Natural killer cell (primary cell): ENCODE data around the gene CAVIN2. TPM values are rescaled to one million over a fixed set of nuclear protein-coding genes. Genes with fewer than 3 reads are reported as not detected.

ENCODE experiments used
- ATAC-seq, 3 donors: fragments of 150-1000 bp in 2 of 3; fragments of 200-7000 bp in 1 of 3; cut with Tn5 transposase; 1 replicate in 1 of 3; 2 replicates in 2 of 3; pipeline ENCODE4 v1.10.0; 2021; ENCODE audit warnings: mild to moderate bottlenecking in 2 of 3, moderate library complexity in 2 of 3
- DNase-seq, 2 donors: peaks; one replicate each; pipeline versions ENCODE4 v3.0.0 to v3.0.0-alpha.2; 2013 to 2021; ENCODE audit warnings: mixed read lengths in 1 of 2
- H3K27ac ChIP-seq: one replicate; pipeline ENCODE4 v1.5.1; 2013; ENCODE audit warnings: mild to moderate bottlenecking, low read length
- H3K27me3 ChIP-seq: one replicate; pipeline ENCODE4 v1.6.1; 2013; ENCODE audit warnings: low read length; ENCODE audit not compliant: control insufficient read depth, insufficient read depth
- H3K36me3 ChIP-seq: one replicate; pipeline ENCODE4 v1.6.1; 2013; ENCODE audit warnings: low read length; ENCODE audit not compliant: control insufficient read depth, insufficient read depth
- H3K4me1 ChIP-seq: one replicate; pipeline ENCODE4 v1.6.1; 2013; ENCODE audit warnings: low read length; ENCODE audit not compliant: control insufficient read depth, insufficient read depth
- H3K4me3 ChIP-seq: one replicate; pipeline ENCODE4 v1.5.1; 2013; ENCODE audit warnings: low read length
- H3K9me3 ChIP-seq: one replicate; pipeline ENCODE4 v1.6.1; 2013; ENCODE audit warnings: low read length; ENCODE audit not compliant: control insufficient read depth, insufficient read depth
- H3K27ac Mint-ChIP-seq, 2 donors: one replicate each; pipeline ENCODE4 v1.8.0; 2022; ENCODE audit warnings: mild to moderate bottlenecking in 2 of 2, mixed read lengths in 2 of 2, moderate library complexity in 1 of 2
- H3K27me3 Mint-ChIP-seq, 2 donors: one replicate each; pipeline ENCODE4 v1.8.0; 2022; ENCODE audit warnings: low read depth in 2 of 2, mixed read lengths in 2 of 2
- H3K36me3 Mint-ChIP-seq: one replicate; pipeline ENCODE4 v1.8.0; 2022; ENCODE audit warnings: mixed read lengths
- H3K4me1 Mint-ChIP-seq, 2 donors: one replicate each; pipeline ENCODE4 v1.8.0; 2022; ENCODE audit warnings: mixed read lengths in 2 of 2
- H3K4me3 Mint-ChIP-seq: one replicate; pipeline ENCODE4 v1.8.0; 2022; ENCODE audit warnings: mild to moderate bottlenecking, moderate library complexity, mixed read lengths
- H3K9me3 Mint-ChIP-seq, 2 donors: one replicate each; pipeline ENCODE4 v1.8.0; 2022; ENCODE audit warnings: mixed read lengths in 2 of 2
- CTCF ChIP-seq: fragments of 200-600 bp; IDR thresholded peaks from one replicate; pipeline ENCODE4 v1.8.0; 2022; ENCODE audit warnings: antibody characterized with exemption
- WGBS: methylation state at CpG from one replicate; pipeline ENCODE4 v1.1.7; 2013; ENCODE audit warnings: missing lambda C conversion rate; ENCODE audit not compliant: insufficient coverage; 5-methylcytosine and 5-hydroxymethylcytosine counted together
- intact Hi-C: fragments of 100-400 bp; cut with micrococcal nuclease; formaldehyde crosslinking; loops from one replicate; pipeline ENCODE4 v1.14.2; 2022
- total RNA-seq, 4 donors: library from RNA; stranded (reverse); fragments of 120-200 nt in 1 of 4; gene quantifications; one replicate each; pipeline versions ENCODE4 v1.2.3 to v1.2.4, GENCODE V29; 2013 to 2022

The CAVIN2 gene
- total RNA-seq, 3 donors from 2014 or later (not counting 1 experiment from before 2014, with no cell fraction given), result 1.9 to 23.7 (median 9.9) TPM

- Mint-ChIP-seq H3K4me3 (no peak overlapping the region), H3K27me3 (peaks cover 0 to 3% of the 10 kb centered on the region in 2 donors), H3K27ac (no peak overlapping the region), H3K4me1 (peaks cover 4 to 5% of the 10 kb centered on the region in 2 donors), H3K36me3 (no peaks in the 10 kb centered on the region), H3K9me3 (no peaks in the 10 kb centered on the region)
- TF ChIP-seq CTCF, result no peak
- no peak for ATAC-seq
- H3K27ac ChIP-seq, result no peak overlapping the region
- no peaks in the 10 kb centered on the region for H3K36me3 ChIP-seq
- H3K27me3 ChIP-seq, result peaks cover 4% of the 10 kb centered on the region
- H3K9me3 ChIP-seq, result no peaks in the 10 kb centered on the region
- 4% methylated on average over 3 of the region's 4 CpGs for WGBS
- intact Hi-C loops, result no loop called here
- H3K4me1 ChIP-seq, result no peaks in the 10 kb centered on the region
- no peak overlapping the region for H3K4me3 ChIP-seq
- no peak for DNase-seq
Measured at GRCh38 chr2:191853843-191854242, 7.0 kb upstream of the CAVIN2 start.

GRCh38 chr2:191851158-191851557, 4.3 kb upstream of the CAVIN2 start:
- H3K36me3 ChIP-seq, result no peaks in the 10 kb centered on the region
- H3K4me3 Mint-ChIP-seq, result no peak overlapping the region
- ATAC-seq (no peak), DNase-seq (no peak)
- intact Hi-C loops, result no loop called here
- peaks cover 4% of the 10 kb centered on the region for H3K27me3 ChIP-seq
- no peak for TF ChIP-seq CTCF
- peaks cover 5 to 7% of the 10 kb centered on the region in 2 donors for H3K4me1 Mint-ChIP-seq
- H3K27ac ChIP-seq, result no peak overlapping the region
- no peaks in the 10 kb centered on the region for H3K36me3 Mint-ChIP-seq
- no peak overlapping the region for H3K4me3 ChIP-seq
- 79% methylated on average over 4 of the region's 5 CpGs for WGBS
- H3K9me3 ChIP-seq, result no peaks in the 10 kb centered on the region
- H3K27me3 Mint-ChIP-seq, result peaks cover 4 to 8% of the 10 kb centered on the region in 2 donors
- H3K9me3 Mint-ChIP-seq, result no peaks in the 10 kb centered on the region
- H3K4me1 ChIP-seq, result peaks cover 8% of the 10 kb centered on the region
- no peak overlapping the region for H3K27ac Mint-ChIP-seq

GRCh38 chr2:191848771-191849767, 2.2 kb upstream of the CAVIN2 start:
- Histone ChIP-seq H3K27ac (no peak overlapping the region), H3K4me3 (no peak overlapping the region), H3K36me3 (no peaks in the 10 kb centered on the region), H3K27me3 (peaks cover 4% of the 10 kb centered on the region), H3K9me3 (no peaks in the 10 kb centered on the region), H3K4me1 (peaks cover 8% of the 10 kb centered on the region)
- Mint-ChIP-seq H3K4me3 (no peak overlapping the region), H3K27ac (no peak overlapping the region), H3K27me3 (peaks cover 16 to 19% of the 10 kb centered on the region in 2 donors), H3K4me1 (peaks cover 5 to 13% of the 10 kb centered on the region in 2 donors), H3K36me3 (no peaks in the 10 kb centered on the region), H3K9me3 (no peaks in the 10 kb centered on the region)
- DNase-seq (no peak), ATAC-seq (no peak)
- intact Hi-C loops, result no loop called here
- TF ChIP-seq CTCF, result no peak
- WGBS, result 86% methylated on average over 4 of the region's 7 CpGs
